Astrocyte of the spinal cord (primary cell): Measurements from ENCODE around the gene GRIPAP1.
A peak's percentile ranks its signal among the peaks of the same experiment; 100 is the strongest.

Experiments used
- DNase-seq: peaks from one replicate; pipeline ENCODE4 v3.0.0; 2011; ENCODE audit warnings: low read depth, low spot score
- H3K4me3 ChIP-seq: 2 replicates; pipeline ENCODE4 v1.5.1; 2011; ENCODE audit warnings: low read depth, mild to moderate bottlenecking, low read length, moderate library complexity
- CTCF ChIP-seq: IDR thresholded peaks from 2 replicates; pipeline ENCODE4 v1.5.1; 2012; ENCODE audit warnings: low read depth, mild to moderate bottlenecking, low read length, inconsistent platforms
- in situ Hi-C: cut with HindIII; loops from 2 replicates; pipeline ENCODE4 v1.10.0; 2017; ENCODE audit warnings: low sequenced_read_pairs

The GRIPAP1 gene

GRCh38 chrX:49019599-49020249 is 17.7 kb upstream of the GRIPAP1 start:
- TF ChIP-seq CTCF: no peak
- DNase-seq: no peak
- no peak overlapping the region for H3K4me3 ChIP-seq
- in situ Hi-C loops: no loop called here

- no peak for DNase-seq
- no peak overlapping the region for H3K4me3 ChIP-seq
- no peak for TF ChIP-seq CTCF
- in situ Hi-C loops: no loop called here
Observed at GRCh38 chrX:49019050-49019449, 17.0 kb upstream of the GRIPAP1 start.

- in situ Hi-C loops: no loop called here
- no peak overlapping the region for H3K4me3 ChIP-seq
- TF ChIP-seq CTCF: no peak
- no peak for DNase-seq
Observed at GRCh38 chrX:49003696-49004095, 1.6 kb upstream of the GRIPAP1 start.

- no peak for TF ChIP-seq CTCF
- in situ Hi-C loops: no loop called here
- peak; percentile 27 for DNase-seq
- H3K4me3 ChIP-seq: peak overlapping the region; percentile 70
Observed at GRCh38 chrX:49001521-49002090, 458 bp downstream of the GRIPAP1 start.

GRCh38 chrX:49000636-49001035 is 1.4 kb downstream of the GRIPAP1 start:
- in situ Hi-C loops: no loop called here
- TF ChIP-seq CTCF: no peak
- no peak overlapping the region for H3K4me3 ChIP-seq
- DNase-seq: no peak

- in situ Hi-C loops: no loop called here
- TF ChIP-seq CTCF: no peak
- H3K4me3 ChIP-seq: no peak overlapping the region
- DNase-seq: no peak
Observed at GRCh38 chrX:48999030-48999429, 3.0 kb downstream of the GRIPAP1 start.

GRCh38 chrX:48998391-48998790 is 3.7 kb downstream of the GRIPAP1 start:
- no peak for DNase-seq
- H3K4me3 ChIP-seq: no peak overlapping the region
- in situ Hi-C loops: no loop called here
- TF ChIP-seq CTCF: no peak
